Mammary epithelial cell (primary cell): Measurements from ENCODE around the gene WFDC5.

Experiments used
- EZH2 ChIP-seq: IDR thresholded peaks from 2 replicates; pipeline ENCODE4 v1.6.1; 2012; ENCODE audit warnings: low read length, inconsistent platforms, borderline replicate concordance
- TF ChIP-seq, protein P1 (sequence below), 2 donors: IDR thresholded peaks in 1 of 2; conservative IDR thresholded peaks in 1 of 2; 2 replicates each; pipeline ENCODE4 v1.5.1; 2011 to 2012; ENCODE audit warnings: inconsistent platforms in 2 of 2, low read length in 2 of 2, mild to moderate bottlenecking in 2 of 2, control low read depth in 1 of 2, low read depth in 1 of 2; ENCODE audit not compliant: insufficient read depth in 1 of 2; ENCODE audit errors: extremely low read depth in 1 of 2

DNA sequence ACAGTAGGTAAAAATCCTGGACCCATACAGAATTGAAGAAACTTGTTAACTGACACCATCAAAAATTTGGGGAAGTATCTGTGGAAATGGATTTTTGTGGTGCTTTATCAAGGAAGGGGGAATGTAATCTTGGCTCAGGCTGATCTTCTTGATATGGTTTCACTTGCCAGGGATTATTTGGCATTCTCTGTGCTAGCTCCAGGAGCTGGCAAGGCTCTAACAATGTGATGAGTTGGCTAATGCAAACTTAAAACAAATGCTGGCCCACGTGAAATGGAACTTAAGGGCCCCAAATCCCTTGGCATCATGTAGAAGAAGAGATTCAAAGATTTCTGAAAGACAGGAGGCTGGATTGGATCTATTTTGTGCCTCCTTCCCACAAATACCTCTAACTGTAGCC is 27.2 kb downstream of the WFDC5 start:
- TF ChIP-seq, protein P1, sequence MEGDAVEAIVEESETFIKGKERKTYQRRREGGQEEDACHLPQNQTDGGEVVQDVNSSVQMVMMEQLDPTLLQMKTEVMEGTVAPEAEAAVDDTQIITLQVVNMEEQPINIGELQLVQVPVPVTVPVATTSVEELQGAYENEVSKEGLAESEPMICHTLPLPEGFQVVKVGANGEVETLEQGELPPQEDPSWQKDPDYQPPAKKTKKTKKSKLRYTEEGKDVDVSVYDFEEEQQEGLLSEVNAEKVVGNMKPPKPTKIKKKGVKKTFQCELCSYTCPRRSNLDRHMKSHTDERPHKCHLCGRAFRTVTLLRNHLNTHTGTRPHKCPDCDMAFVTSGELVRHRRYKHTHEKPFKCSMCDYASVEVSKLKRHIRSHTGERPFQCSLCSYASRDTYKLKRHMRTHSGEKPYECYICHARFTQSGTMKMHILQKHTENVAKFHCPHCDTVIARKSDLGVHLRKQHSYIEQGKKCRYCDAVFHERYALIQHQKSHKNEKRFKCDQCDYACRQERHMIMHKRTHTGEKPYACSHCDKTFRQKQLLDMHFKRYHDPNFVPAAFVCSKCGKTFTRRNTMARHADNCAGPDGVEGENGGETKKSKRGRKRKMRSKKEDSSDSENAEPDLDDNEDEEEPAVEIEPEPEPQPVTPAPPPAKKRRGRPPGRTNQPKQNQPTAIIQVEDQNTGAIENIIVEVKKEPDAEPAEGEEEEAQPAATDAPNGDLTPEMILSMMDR (conservative IDR thresholded peaks at IDR 0.05 in 1 of 2, IDR thresholded peaks at IDR 0.05 in 1 of 2; ENCODE audit: extremely low read depth in 1 of 2, insufficient read depth in 1 of 2, low read depth in 1 of 2, low read length in 2 of 2): no peak
- no peak for TF ChIP-seq EZH2
